K562 (cell line): ENCODE data around the gene RPRD1B. TPM values are rescaled to one million over a fixed set of nuclear protein-coding genes. Genes with fewer than 3 reads are reported as not detected.

ENCODE experiments used
- CEBPG ChIP-seq, 3 experiments: fragments of 200-800 bp in 1 of 3; sonication (Bioruptor generic) in 1 of 3; sonication (generic) in 1 of 3; formaldehyde crosslinking in 1 of 3; IDR thresholded peaks in 2 of 3; conservative IDR thresholded peaks in 1 of 3; 2 replicates each; pipeline versions ENCODE4 v1.6.1 to v1.8.0; 2016 to 2022; ENCODE audit warnings: missing compliant biosample characterization in 2 of 3, missing genetic modification characterization in 2 of 3, mild to moderate bottlenecking in 1 of 3, missing genetic modification reagents in 1 of 3
- CHD2 ChIP-seq: IDR thresholded peaks from 2 replicates; pipeline ENCODE4 v1.6.1; 2011; ENCODE audit warnings: low read depth, low read length
- CREB1 ChIP-seq, 2 experiments: sonication (generic) in 1 of 2; formaldehyde crosslinking in 1 of 2; IDR thresholded peaks; 2 replicates each; pipeline versions ENCODE4 v1.6.1 to v1.8.0; 2012 to 2022; ENCODE audit warnings: inconsistent platforms in 1 of 2, mild to moderate bottlenecking in 1 of 2, missing genetic modification reagents in 1 of 2, moderate library complexity in 1 of 2
- KHSRP ChIP-seq: fragments of 450-650 bp; IDR thresholded peaks from 2 replicates; pipeline ENCODE4 v1.6.1; 2017
- MEIS2 ChIP-seq: fragments of 450-650 bp; IDR thresholded peaks from 2 replicates; pipeline ENCODE4 v1.6.1; 2014; ENCODE audit warnings: mild to moderate bottlenecking; ENCODE audit not compliant: partially characterized antibody
- MYC ChIP-seq, 2 experiments: fragments of 250-450 bp in 1 of 2; sonication (Bioruptor Pico) in 1 of 2; IDR thresholded peaks; 2 replicates each; pipeline versions ENCODE4 v1.5.1 to v1.6.1; 2012 to 2021; ENCODE audit warnings: low read depth in 2 of 2, borderline replicate concordance in 1 of 2, improper control_type of control experiment in 1 of 2, low read length in 1 of 2, mild to moderate bottlenecking in 1 of 2, moderate library complexity in 1 of 2
- POLR2AphosphoS2 ChIP-seq: IDR thresholded peaks from 2 replicates; pipeline ENCODE4 v1.6.1; 2012; ENCODE audit warnings: low read length, improper control_type of control experiment
- PTBP1 ChIP-seq: fragments of 200-400 bp; formaldehyde crosslinking; IDR thresholded peaks from 2 replicates; pipeline ENCODE4 v1.6.1; 2017; ENCODE audit warnings: low read depth, low read length
- SAP30 ChIP-seq: fragments of 200-600 bp; sonication (generic); IDR thresholded peaks from 2 replicates; pipeline ENCODE4 v1.6.1; 2012; ENCODE audit warnings: borderline replicate concordance, low read depth, mild to moderate bottlenecking, moderate library complexity, low read length, control low read depth, inconsistent platforms; ENCODE audit not compliant: insufficient read depth, poor library complexity, severe bottlenecking
- SREBF2 ChIP-seq: sonication (generic); formaldehyde crosslinking; IDR thresholded peaks from 2 replicates; pipeline ENCODE4 v1.4.0; 2020; ENCODE audit warnings: mild to moderate bottlenecking, missing genetic modification reagents
- ZBTB17 ChIP-seq: fragments of 450-650 bp; formaldehyde crosslinking; IDR thresholded peaks from 2 replicates; pipeline ENCODE4 v1.4.0; 2020; ENCODE audit warnings: mild to moderate bottlenecking
- ZNF175 ChIP-seq: fragments of 200-800 bp; sonication (Bioruptor generic); IDR thresholded peaks from 2 replicates; pipeline ENCODE4 v1.6.1; 2016; ENCODE audit warnings: low read depth, mild to moderate bottlenecking, missing genetic modification characterization, missing compliant biosample characterization
- ZNF347 ChIP-seq: fragments of 450-650 bp; formaldehyde crosslinking; IDR thresholded peaks from 2 replicates; pipeline ENCODE4 v1.4.0; 2020; ENCODE audit warnings: low read depth, mild to moderate bottlenecking, moderate library complexity
- ZNF766 ChIP-seq: fragments of 200-800 bp; sonication (Bioruptor generic); conservative IDR thresholded peaks from 2 replicates; pipeline ENCODE4 v1.6.1; 2016; ENCODE audit warnings: missing genetic modification characterization, missing compliant biosample characterization
- polyA plus RNA-seq, 8 experiments: library from polyadenylated mRNA; depleted of rRNA in 4 of 8; stranded (reverse) in 5 of 8; unstranded in 3 of 8; fragments of >200 nt; fragmentation: Nextera tagmentation in 2 of 8; fragmentation: Illumina TruSeq in 1 of 8; extraction: Ambion mirVana in 2 of 8; extraction: Trizol in 1 of 8; gene quantifications; 2 replicates each; pipeline versions ENCODE4 v1.2.1 to v1.2.3, GENCODE V29; 2011 to 2014; ENCODE audit warnings: inconsistent platforms in 1 of 8, missing spikeins in 1 of 8
- total RNA-seq, 7 experiments: library from RNA; depleted of rRNA in 6 of 7; stranded (reverse); fragments of >200 nt in 6 of 7; fragmentation: Illumina TruSeq in 2 of 7; extraction: Trizol in 2 of 7; gene quantifications; 2 replicates each; pipeline versions ENCODE4 v1.2.1 to v1.2.3, GENCODE V29; 2011 to 2021; ENCODE audit warnings: low replicate concordance in 1 of 7
- TF ChIP-seq, protein P1 (sequence below): sonication (generic); formaldehyde crosslinking; IDR thresholded peaks from 2 replicates; pipeline ENCODE4 v1.8.0; 2022; ENCODE audit warnings: mild to moderate bottlenecking, missing genetic modification reagents
- TF ChIP-seq, protein P2 (sequence below): fragments of 200-400 bp; formaldehyde crosslinking; IDR thresholded peaks from 2 replicates; pipeline ENCODE4 v1.6.1; 2017; ENCODE audit warnings: mild to moderate bottlenecking, low read depth, low read length, moderate library complexity
- TF ChIP-seq, protein P3 (sequence below): fragments of 250-450 bp; sonication (Bioruptor Pico); IDR thresholded peaks from 2 replicates; pipeline ENCODE4 v1.8.0; 2022; ENCODE audit warnings: inconsistent platforms

RPRD1B gene
- total and polyA plus RNA-seq, 9 of the 15 experiments (the other 6 are each of a cell fraction or from before 2014, with no cell fraction given), result 5.5 to 43.0 (median 24.4) TPM

DNA sequence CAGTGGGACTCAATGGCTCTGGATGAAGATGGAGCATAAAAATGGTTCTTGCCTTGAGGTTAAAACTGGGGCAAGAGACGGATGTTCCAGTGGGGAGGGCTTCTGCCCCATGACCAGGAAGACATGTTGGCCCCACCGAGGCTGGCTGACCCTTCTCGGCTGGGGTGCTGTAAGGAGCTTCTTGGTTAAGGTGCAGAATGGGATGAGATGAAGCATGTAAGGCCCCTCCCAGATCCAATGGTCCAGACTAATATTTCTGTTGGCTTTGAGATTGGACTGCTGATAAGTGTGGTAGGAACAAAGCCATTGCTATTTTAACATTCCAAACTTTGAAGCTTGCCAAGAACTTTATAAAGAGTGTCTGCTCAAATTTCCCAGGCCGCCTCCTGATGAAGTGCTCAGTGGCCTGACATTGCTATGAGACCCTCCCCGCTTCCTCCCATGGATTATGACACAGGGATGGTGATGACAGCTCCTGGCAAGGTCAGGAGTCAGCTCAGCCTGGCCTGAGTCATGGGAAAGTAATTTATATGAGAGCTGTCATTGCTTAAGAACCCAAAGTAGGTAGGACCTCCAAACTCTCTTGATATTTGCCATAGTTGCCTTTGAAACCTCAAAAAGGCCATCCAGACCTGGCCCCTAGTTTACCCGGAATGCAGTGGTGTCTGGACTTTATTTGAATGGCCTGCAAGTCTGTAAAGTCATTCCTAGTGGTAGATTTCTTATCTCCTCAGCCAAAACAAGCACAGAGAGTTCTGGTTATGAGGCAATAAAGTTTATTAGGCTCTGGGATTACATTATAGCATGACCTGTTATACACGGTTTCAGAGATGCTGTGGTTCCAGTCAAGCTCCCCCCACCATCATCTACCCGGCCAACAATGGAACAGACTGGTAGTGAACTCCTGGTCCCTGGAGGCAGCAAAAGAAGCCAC lies 76.3 kb downstream of the RPRD1B start (continued):
- TF ChIP-seq, protein P1, sequence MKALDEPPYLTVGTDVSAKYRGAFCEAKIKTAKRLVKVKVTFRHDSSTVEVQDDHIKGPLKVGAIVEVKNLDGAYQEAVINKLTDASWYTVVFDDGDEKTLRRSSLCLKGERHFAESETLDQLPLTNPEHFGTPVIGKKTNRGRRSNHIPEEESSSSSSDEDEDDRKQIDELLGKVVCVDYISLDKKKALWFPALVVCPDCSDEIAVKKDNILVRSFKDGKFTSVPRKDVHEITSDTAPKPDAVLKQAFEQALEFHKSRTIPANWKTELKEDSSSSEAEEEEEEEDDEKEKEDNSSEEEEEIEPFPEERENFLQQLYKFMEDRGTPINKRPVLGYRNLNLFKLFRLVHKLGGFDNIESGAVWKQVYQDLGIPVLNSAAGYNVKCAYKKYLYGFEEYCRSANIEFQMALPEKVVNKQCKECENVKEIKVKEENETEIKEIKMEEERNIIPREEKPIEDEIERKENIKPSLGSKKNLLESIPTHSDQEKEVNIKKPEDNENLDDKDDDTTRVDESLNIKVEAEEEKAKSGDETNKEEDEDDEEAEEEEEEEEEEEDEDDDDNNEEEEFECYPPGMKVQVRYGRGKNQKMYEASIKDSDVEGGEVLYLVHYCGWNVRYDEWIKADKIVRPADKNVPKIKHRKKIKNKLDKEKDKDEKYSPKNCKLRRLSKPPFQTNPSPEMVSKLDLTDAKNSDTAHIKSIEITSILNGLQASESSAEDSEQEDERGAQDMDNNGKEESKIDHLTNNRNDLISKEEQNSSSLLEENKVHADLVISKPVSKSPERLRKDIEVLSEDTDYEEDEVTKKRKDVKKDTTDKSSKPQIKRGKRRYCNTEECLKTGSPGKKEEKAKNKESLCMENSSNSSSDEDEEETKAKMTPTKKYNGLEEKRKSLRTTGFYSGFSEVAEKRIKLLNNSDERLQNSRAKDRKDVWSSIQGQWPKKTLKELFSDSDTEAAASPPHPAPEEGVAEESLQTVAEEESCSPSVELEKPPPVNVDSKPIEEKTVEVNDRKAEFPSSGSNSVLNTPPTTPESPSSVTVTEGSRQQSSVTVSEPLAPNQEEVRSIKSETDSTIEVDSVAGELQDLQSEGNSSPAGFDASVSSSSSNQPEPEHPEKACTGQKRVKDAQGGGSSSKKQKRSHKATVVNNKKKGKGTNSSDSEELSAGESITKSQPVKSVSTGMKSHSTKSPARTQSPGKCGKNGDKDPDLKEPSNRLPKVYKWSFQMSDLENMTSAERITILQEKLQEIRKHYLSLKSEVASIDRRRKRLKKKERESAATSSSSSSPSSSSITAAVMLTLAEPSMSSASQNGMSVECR (CRISPR knock-in tag), result no peak
- TF ChIP-seq MYC (IDR thresholded peaks at IDR 0.05; ENCODE audit: low read depth, low read length) (no peak), MYC (CRISPR knock-in tag; IDR thresholded peaks at IDR 0.05; ENCODE audit: borderline replicate concordance, low read depth) (no peak), KHSRP (no peak), CREB1 (IDR thresholded peaks at IDR 0.05) (no peak), CREB1 (CRISPR knock-in tag; IDR thresholded peaks at IDR 0.05) (no peak), ZNF347 (CRISPR knock-in tag) (no peak), ZNF766 (CRISPR knock-in tag) (0 out of 2 replicates have a peak, but pooled peaks have one; percentile 43), PTBP1 (no peak), SREBF2 (no peak), POLR2AphosphoS2 (no peak), CHD2 (no peak), ZBTB17 (CRISPR knock-in tag) (no peak), SAP30 (no peak), CEBPG (CRISPR knock-in tag; IDR thresholded peaks at IDR 0.05) (peak; percentile 72), CEBPG (tag; conservative IDR thresholded peaks at IDR 0.05 in 1 of 2, IDR thresholded peaks at IDR 0.05 in 1 of 2) (peak; percentile 80 to 88), MEIS2 (peak; percentile 98), ZNF175 (no peak)
- TF ChIP-seq, protein P2, sequence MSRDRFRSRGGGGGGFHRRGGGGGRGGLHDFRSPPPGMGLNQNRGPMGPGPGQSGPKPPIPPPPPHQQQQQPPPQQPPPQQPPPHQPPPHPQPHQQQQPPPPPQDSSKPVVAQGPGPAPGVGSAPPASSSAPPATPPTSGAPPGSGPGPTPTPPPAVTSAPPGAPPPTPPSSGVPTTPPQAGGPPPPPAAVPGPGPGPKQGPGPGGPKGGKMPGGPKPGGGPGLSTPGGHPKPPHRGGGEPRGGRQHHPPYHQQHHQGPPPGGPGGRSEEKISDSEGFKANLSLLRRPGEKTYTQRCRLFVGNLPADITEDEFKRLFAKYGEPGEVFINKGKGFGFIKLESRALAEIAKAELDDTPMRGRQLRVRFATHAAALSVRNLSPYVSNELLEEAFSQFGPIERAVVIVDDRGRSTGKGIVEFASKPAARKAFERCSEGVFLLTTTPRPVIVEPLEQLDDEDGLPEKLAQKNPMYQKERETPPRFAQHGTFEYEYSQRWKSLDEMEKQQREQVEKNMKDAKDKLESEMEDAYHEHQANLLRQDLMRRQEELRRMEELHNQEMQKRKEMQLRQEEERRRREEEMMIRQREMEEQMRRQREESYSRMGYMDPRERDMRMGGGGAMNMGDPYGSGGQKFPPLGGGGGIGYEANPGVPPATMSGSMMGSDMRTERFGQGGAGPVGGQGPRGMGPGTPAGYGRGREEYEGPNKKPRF, result no peak
- TF ChIP-seq, protein P3, sequence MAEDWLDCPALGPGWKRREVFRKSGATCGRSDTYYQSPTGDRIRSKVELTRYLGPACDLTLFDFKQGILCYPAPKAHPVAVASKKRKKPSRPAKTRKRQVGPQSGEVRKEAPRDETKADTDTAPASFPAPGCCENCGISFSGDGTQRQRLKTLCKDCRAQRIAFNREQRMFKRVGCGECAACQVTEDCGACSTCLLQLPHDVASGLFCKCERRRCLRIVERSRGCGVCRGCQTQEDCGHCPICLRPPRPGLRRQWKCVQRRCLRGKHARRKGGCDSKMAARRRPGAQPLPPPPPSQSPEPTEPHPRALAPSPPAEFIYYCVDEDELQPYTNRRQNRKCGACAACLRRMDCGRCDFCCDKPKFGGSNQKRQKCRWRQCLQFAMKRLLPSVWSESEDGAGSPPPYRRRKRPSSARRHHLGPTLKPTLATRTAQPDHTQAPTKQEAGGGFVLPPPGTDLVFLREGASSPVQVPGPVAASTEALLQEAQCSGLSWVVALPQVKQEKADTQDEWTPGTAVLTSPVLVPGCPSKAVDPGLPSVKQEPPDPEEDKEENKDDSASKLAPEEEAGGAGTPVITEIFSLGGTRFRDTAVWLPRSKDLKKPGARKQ (CRISPR knock-in tag), result no peak
